ENCODE measurements around the gene CHRNB2.

GRCh38 chr1:154571244-154571963 is 3.8 kb downstream of the CHRNB2 start:
- TF ChIP-seq CTCF (IDR thresholded peaks at IDR 0.05) (no peak), POLR2A (IDR thresholded peaks at IDR 0.05) (no peak), EP300 (IDR thresholded peaks at IDR 0.05) (no peak)

Measured in ovary (tissue), 3 donors.